Superior temporal gyrus (tissue), 1 donor: ENCODE measurements around the gene ARRDC1.
"Not testable (repeated sequence)": the region's sequence is repeated elsewhere in the genome, so short reads cannot be mapped to it uniquely, and the experiment has no call there.

ENCODE experiments used
- DNase-seq: peaks from one replicate; pipeline ENCODE4 v3.0.0-alpha.2; 2016; ENCODE audit errors: extremely low spot score

ARRDC1 gene

GRCh38 chr9:137605121-137606004 is at the start of gene ARRDC1:
Gene ARRDC1 (plus strand): TSS chr9:137605686. CDS start chr9:137605718, 32 bp downstream.
- DNase-seq, result peak; percentile 67

- DNase-seq, result no peak
Observed at GRCh38 chr9:137556069-137556838, 49.2 kb upstream of the ARRDC1 start.

GRCh38 chr9:137558127-137558526 is 47.4 kb upstream of the ARRDC1 start:
- no peak for DNase-seq

GRCh38 chr9:137564134-137564533 is 41.4 kb upstream of the ARRDC1 start:
- no peak for DNase-seq

GRCh38 chr9:137564817-137565411 is 40.6 kb upstream of the ARRDC1 start:
- DNase-seq, result no peak

GRCh38 chr9:137568445-137568844 is 37.0 kb upstream of the ARRDC1 start:
- DNase-seq, result not testable (repeated sequence)

- no peak for DNase-seq
Observed at GRCh38 chr9:137569609-137570203, 35.8 kb upstream of the ARRDC1 start.

- DNase-seq, result no peak
Observed at GRCh38 chr9:137570566-137570965, 34.9 kb upstream of the ARRDC1 start.

GRCh38 chr9:137574192-137574591 is 31.3 kb upstream of the ARRDC1 start:
- DNase-seq, result no peak

- peak; percentile 57 for DNase-seq
Observed at GRCh38 chr9:137575364-137575715, 30.1 kb upstream of the ARRDC1 start.

GRCh38 chr9:137575716-137576411 is 29.6 kb upstream of the ARRDC1 start:
- DNase-seq, result no peak

GRCh38 chr9:137578518-137579258 is 26.8 kb upstream of the ARRDC1 start, which contains the start of gene DPH7:
Gene DPH7 (minus strand): TSS chr9:137578925. CDS start chr9:137578777, 148 bp downstream.
- DNase-seq, result peak; percentile 97

- no peak for DNase-seq
Observed at GRCh38 chr9:137579259-137579604, 26.3 kb upstream of the ARRDC1 start.

- DNase-seq, result no peak
Observed at GRCh38 chr9:137580209-137580953, 25.1 kb upstream of the ARRDC1 start.

- DNase-seq, result no peak
Observed at GRCh38 chr9:137580954-137581322, 24.5 kb upstream of the ARRDC1 start.

GRCh38 chr9:137581361-137582285 is 23.9 kb upstream of the ARRDC1 start:
- no peak for DNase-seq

GRCh38 chr9:137582286-137582860 is 23.1 kb upstream of the ARRDC1 start:
- DNase-seq, result no peak

GRCh38 chr9:137583347-137583746 is 22.1 kb upstream of the ARRDC1 start:
- DNase-seq, result no peak

- no peak for DNase-seq
Observed at GRCh38 chr9:137583957-137584356, 21.5 kb upstream of the ARRDC1 start.
